Spleen (tissue), 7 donors: ENCODE data around the gene GPN2.

Source experiments
- POLR2A ChIP-seq, 3 donors: fragments of 450-650 bp; IDR thresholded peaks; one replicate each; pipeline ENCODE4 v1.5.1; 2017; ENCODE audit warnings: antibody characterized with exemption in 3 of 3, mild to moderate bottlenecking in 1 of 3
- POLR2AphosphoS5 ChIP-seq, 3 donors: sonication (generic); formaldehyde crosslinking; IDR thresholded peaks; one replicate each; pipeline ENCODE4 v1.5.1; 2017; ENCODE audit warnings: antibody characterized with exemption in 3 of 3
- TF ChIP-seq, protein P1 (sequence below), 11 experiments: fragments of 200-600 bp in 7 of 11; fragments of 450-650 bp in 4 of 11; sonication (generic) in 4 of 11; IDR thresholded peaks in 8 of 11; conservative IDR thresholded peaks in 3 of 11; 1 replicate in 7 of 11; 2 replicates in 4 of 11; pipeline versions ENCODE4 v1.4.0 to v1.8.0; 2016 to 2021; ENCODE audit warnings: antibody characterized with exemption in 11 of 11, inconsistent platforms in 4 of 11, mild to moderate bottlenecking in 1 of 11
- donor health status: DM: no; HTN: no; CAD: no; lungs with moderate emphysema.
- donor health status: DM: no; HTN: no; CAD: no.
- donor health status: DM: no; HTN: no; CAD: no.

DNA sequence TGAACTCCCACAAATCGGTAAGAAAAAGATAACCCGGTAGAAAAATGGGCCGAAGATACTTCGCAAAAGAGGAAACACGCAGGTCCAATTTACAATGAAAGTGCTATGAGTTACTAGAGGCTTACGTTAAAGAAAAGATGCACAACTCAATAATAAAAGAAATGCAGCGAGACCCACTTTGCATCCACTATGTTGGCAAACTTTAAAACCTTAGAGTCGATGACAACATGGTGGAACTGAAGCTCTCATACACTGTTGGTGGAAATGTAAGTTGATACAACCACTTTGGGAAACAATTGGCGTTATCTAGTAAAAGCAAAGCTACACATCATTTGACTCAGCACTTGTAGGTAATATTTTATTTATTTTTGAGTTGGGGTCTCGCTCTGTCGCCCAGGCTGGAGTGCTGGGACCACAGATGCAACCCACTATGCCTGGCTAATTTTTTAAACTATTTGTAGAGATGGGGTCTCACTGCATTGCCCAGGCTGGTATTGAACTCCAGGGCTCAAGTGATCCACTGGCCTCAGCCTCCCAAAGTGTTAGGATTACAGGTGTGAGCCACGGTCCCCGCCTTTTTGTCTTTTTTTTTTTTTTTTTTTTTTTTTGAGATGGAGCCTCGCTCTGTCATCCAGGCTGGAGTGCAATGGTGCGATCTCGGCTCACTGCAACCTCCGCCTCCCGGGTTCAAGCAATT is 10.9 kb upstream of the GPN2 start:
- TF ChIP-seq POLR2A (IDR thresholded peaks at IDR 0.05) (no peak), POLR2AphosphoS5 (IDR thresholded peaks at IDR 0.05) (no peak)
- TF ChIP-seq, protein P1, sequence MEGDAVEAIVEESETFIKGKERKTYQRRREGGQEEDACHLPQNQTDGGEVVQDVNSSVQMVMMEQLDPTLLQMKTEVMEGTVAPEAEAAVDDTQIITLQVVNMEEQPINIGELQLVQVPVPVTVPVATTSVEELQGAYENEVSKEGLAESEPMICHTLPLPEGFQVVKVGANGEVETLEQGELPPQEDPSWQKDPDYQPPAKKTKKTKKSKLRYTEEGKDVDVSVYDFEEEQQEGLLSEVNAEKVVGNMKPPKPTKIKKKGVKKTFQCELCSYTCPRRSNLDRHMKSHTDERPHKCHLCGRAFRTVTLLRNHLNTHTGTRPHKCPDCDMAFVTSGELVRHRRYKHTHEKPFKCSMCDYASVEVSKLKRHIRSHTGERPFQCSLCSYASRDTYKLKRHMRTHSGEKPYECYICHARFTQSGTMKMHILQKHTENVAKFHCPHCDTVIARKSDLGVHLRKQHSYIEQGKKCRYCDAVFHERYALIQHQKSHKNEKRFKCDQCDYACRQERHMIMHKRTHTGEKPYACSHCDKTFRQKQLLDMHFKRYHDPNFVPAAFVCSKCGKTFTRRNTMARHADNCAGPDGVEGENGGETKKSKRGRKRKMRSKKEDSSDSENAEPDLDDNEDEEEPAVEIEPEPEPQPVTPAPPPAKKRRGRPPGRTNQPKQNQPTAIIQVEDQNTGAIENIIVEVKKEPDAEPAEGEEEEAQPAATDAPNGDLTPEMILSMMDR (IDR thresholded peaks at IDR 0.05 in 8 of 11, conservative IDR thresholded peaks at IDR 0.05 in 3 of 11) = no peak
